Esophagus squamous epithelium (tissue), 5 donors: ENCODE data around the gene AGMO. TPM values are rescaled to one million over a fixed set of nuclear protein-coding genes. Genes with fewer than 3 reads are reported as not detected.

Experiments used
- DNase-seq: peaks from one replicate; lab custom pipeline; 2025; lab: John Stamatoyannopoulos, UW
- H3K27ac ChIP-seq, 4 donors: fragments of 200-600 bp; sonication (generic); one replicate each; pipeline ENCODE4 v1.5.1; 2016 to 2019; ENCODE audit warnings: mild to moderate bottlenecking in 1 of 4
- H3K27me3 ChIP-seq, 4 donors: fragments of 200-600 bp; sonication (generic); 1 replicate in 3 of 4; 2 replicates in 1 of 4; pipeline versions ENCODE4 v1.5.1 to v1.6.0; 2017 to 2021; ENCODE audit warnings: antibody characterized with exemption in 1 of 4
- H3K36me3 ChIP-seq, 3 donors: fragments of 200-600 bp; sonication (generic); one replicate each; pipeline ENCODE4 v1.5.1; 2016 to 2019
- H3K4me1 ChIP-seq, 3 donors: fragments of 200-600 bp; sonication (generic); one replicate each; pipeline ENCODE4 v1.5.1; 2017 to 2019
- H3K4me3 ChIP-seq, 4 donors: fragments of 200-600 bp; sonication (generic); 1 replicate in 3 of 4; 2 replicates in 1 of 4; pipeline ENCODE4 v1.5.1; 2016 to 2019; ENCODE audit warnings: mild to moderate bottlenecking in 2 of 4, moderate library complexity in 1 of 4
- H3K9me3 ChIP-seq, 3 donors: fragments of 200-600 bp; sonication (generic); one replicate each; pipeline ENCODE4 v1.5.1; 2016 to 2019
- CTCF ChIP-seq, 6 experiments: fragments of 450-650 bp in 4 of 6; fragments of 200-600 bp in 2 of 6; sonication (generic) in 2 of 6; IDR thresholded peaks; one replicate each; pipeline ENCODE4 v1.5.1; 2016 to 2019; ENCODE audit warnings: antibody characterized with exemption in 6 of 6, mild to moderate bottlenecking in 4 of 6, moderate library complexity in 4 of 6
- POLR2A ChIP-seq, 4 donors: fragments of 450-650 bp; IDR thresholded peaks; one replicate each; pipeline ENCODE4 v1.6.1; 2017; ENCODE audit warnings: antibody characterized with exemption in 4 of 4, mild to moderate bottlenecking in 4 of 4, moderate library complexity in 3 of 4
- WGBS, 2 donors: methylation state at CpG; one replicate each; pipeline ENCODE4 v1.1.5; 2018; 5-methylcytosine and 5-hydroxymethylcytosine counted together
- intact Hi-C: fragments of 100-400 bp; cut with DNase I; formaldehyde crosslinking; loops from one replicate; pipeline ENCODE4 v1.15.0; 2022
- total RNA-seq, 4 donors: library from RNA; depleted of rRNA; stranded (reverse); fragments of >200 nt; gene quantifications; one replicate each; pipeline ENCODE4 v1.1.0, GENCODE V29; 2016
- donor health status: DM: yes; HTN: yes; CAD: no.

AGMO gene
- total RNA-seq, 4 donors from 2014 or later, result 0.38 to 0.53 TPM; not detected in 2

- Histone ChIP-seq H3K4me3 (no peak overlapping the region), H3K36me3 (no peaks in the 10 kb centered on the region), H3K9me3 (peaks cover 0 to 4% (median 0%) of the 10 kb centered on the region in 3 donors), H3K27me3 (no peaks in the 10 kb centered on the region), H3K4me1 (no peaks in the 10 kb centered on the region), H3K27ac (no peak overlapping the region)
- WGBS, 2 donors, result 87 to 89% methylated on average over 5 of the region's 5 CpGs
- intact Hi-C loops, result no loop called here
- no peak for DNase-seq
- no peak for TF ChIP-seq CTCF (IDR thresholded peaks at IDR 0.05)
- TF ChIP-seq POLR2A (IDR thresholded peaks at IDR 0.05), result no peak
Measured at GRCh38 chr7:15417341-15417988, 144.3 kb downstream of the AGMO start.

- TF ChIP-seq CTCF (IDR thresholded peaks at IDR 0.05) (no peak), POLR2A (IDR thresholded peaks at IDR 0.05) (no peak)
- intact Hi-C loops, result no loop called here
- no peak overlapping the region for H3K27ac ChIP-seq
- DNase-seq, result no peak
- peaks cover 0 to 4% (median 0%) of the 10 kb centered on the region in 3 donors for H3K9me3 ChIP-seq
- 73 to 85% methylated on average over 2 of the region's 2 CpGs for WGBS, 2 donors
- H3K27me3 ChIP-seq, result no peaks in the 10 kb centered on the region
- H3K4me3 ChIP-seq, result no peak overlapping the region
- no peaks in the 10 kb centered on the region for H3K4me1 ChIP-seq
- no peaks in the 10 kb centered on the region for H3K36me3 ChIP-seq
Measured at GRCh38 chr7:15411019-15411418, 150.8 kb downstream of the AGMO start.

- H3K36me3 ChIP-seq, result no peaks in the 10 kb centered on the region
- DNase-seq, result no peak
- H3K27ac ChIP-seq, result no peak overlapping the region
- TF ChIP-seq POLR2A (IDR thresholded peaks at IDR 0.05) (no peak), CTCF (IDR thresholded peaks at IDR 0.05) (no peak)
- H3K27me3 ChIP-seq, result no peaks in the 10 kb centered on the region
- H3K4me3 ChIP-seq, result no peak overlapping the region
- WGBS, 2 donors, result 43 to 55% methylated on average over 4 of the region's 4 CpGs
- H3K9me3 ChIP-seq, result no peaks in the 10 kb centered on the region
- intact Hi-C loops, result no loop called here
- H3K4me1 ChIP-seq, result no peaks in the 10 kb centered on the region
Measured at GRCh38 chr7:15407910-15408309, 153.9 kb downstream of the AGMO start.

- H3K4me1 ChIP-seq, result no peaks in the 10 kb centered on the region
- intact Hi-C loops, result no loop called here
- H3K9me3 ChIP-seq, result no peaks in the 10 kb centered on the region
- WGBS, 2 donors, result 38 to 43% methylated on average over 2 of the region's 2 CpGs
- H3K27me3 ChIP-seq, result no peaks in the 10 kb centered on the region
- no peak for DNase-seq
- H3K27ac ChIP-seq, result no peak overlapping the region
- no peak overlapping the region for H3K4me3 ChIP-seq
- TF ChIP-seq CTCF (IDR thresholded peaks at IDR 0.05), result no peak
- TF ChIP-seq POLR2A (IDR thresholded peaks at IDR 0.05), result no peak
- H3K36me3 ChIP-seq, result no peaks in the 10 kb centered on the region
Measured at GRCh38 chr7:15403751-15404150, 158.1 kb downstream of the AGMO start.

GRCh38 chr7:15403315-15403714 is 158.5 kb downstream of the AGMO start:
- TF ChIP-seq CTCF (IDR thresholded peaks at IDR 0.05) (no peak), POLR2A (IDR thresholded peaks at IDR 0.05) (no peak)
- intact Hi-C loops, result no loop called here
- Histone ChIP-seq H3K27me3 (no peaks in the 10 kb centered on the region), H3K9me3 (no peaks in the 10 kb centered on the region), H3K27ac (no peak overlapping the region), H3K36me3 (no peaks in the 10 kb centered on the region), H3K4me1 (no peaks in the 10 kb centered on the region), H3K4me3 (no peak overlapping the region)
- DNase-seq, result no peak
- 0% methylated on average over 1 of the region's 1 CpG for WGBS, 2 donors
